HUES6 (cell line): ENCODE results near the gene GCSAM.

ENCODE experiments used
- H3K27ac ChIP-seq: 2 replicates; pipeline ENCODE4 v1.7.0; 2013; ENCODE audit warnings: low read depth, mild to moderate bottlenecking, low read length, inconsistent platforms
- H3K27me3 ChIP-seq: 2 replicates; pipeline ENCODE4 v1.6.1; 2013; ENCODE audit warnings: low read length; ENCODE audit not compliant: control insufficient read depth, insufficient read depth
- H3K36me3 ChIP-seq: 2 replicates; pipeline ENCODE4 v1.6.1; 2013; ENCODE audit warnings: low read length; ENCODE audit not compliant: control insufficient read depth, insufficient read depth
- H3K4me1 ChIP-seq: 2 replicates; pipeline ENCODE4 v1.6.1; 2013; ENCODE audit warnings: low read length; ENCODE audit not compliant: control insufficient read depth, insufficient read depth
- H3K4me3 ChIP-seq: 2 replicates; pipeline ENCODE4 v1.5.1; 2013; ENCODE audit warnings: low read depth, low read length
- H3K9ac ChIP-seq: one replicate; pipeline ENCODE4 v1.6.1; 2013; ENCODE audit warnings: mild to moderate bottlenecking, low read length
- H3K9me3 ChIP-seq: 2 replicates; pipeline ENCODE4 v1.6.1; 2013; ENCODE audit warnings: low read depth, low read length; ENCODE audit not compliant: control insufficient read depth, insufficient read depth

The GCSAM gene

GRCh38 chr3:112129925-112130637, 3.0 kb downstream of the GCSAM start:
- peaks cover 50% of the 10 kb centered on the region for H3K4me1 ChIP-seq
- H3K27ac ChIP-seq = peak overlapping the region; percentile 77
- H3K27me3 ChIP-seq = no peaks in the 10 kb centered on the region
- no peak overlapping the region for H3K4me3 ChIP-seq
- peaks cover 2% of the 10 kb centered on the region; the same call in 1 of the 2 replicates for H3K36me3 ChIP-seq
- H3K9me3 ChIP-seq = no peaks in the 10 kb centered on the region
- H3K9ac ChIP-seq = no peak overlapping the region

- Histone ChIP-seq H3K27me3 (no peaks in the 10 kb centered on the region), H3K9ac (no peak overlapping the region), H3K4me1 (peaks cover 54% of the 10 kb centered on the region), H3K27ac (peak overlapping the region; percentile 77), H3K4me3 (no peak overlapping the region), H3K36me3 (peaks cover 2% of the 10 kb centered on the region; the same call in 1 of the 2 replicates), H3K9me3 (no peaks in the 10 kb centered on the region)
These were observed 4.0 kb downstream of the GCSAM start for GRCh38 chr3:112128843-112129727.

- H3K9ac ChIP-seq = no peak overlapping the region
- peak overlapping the region; percentile 79; the same call in 1 of the 2 replicates for H3K27ac ChIP-seq
- H3K9me3 ChIP-seq = no peaks in the 10 kb centered on the region
- H3K4me3 ChIP-seq = no peak overlapping the region
- peaks cover 54% of the 10 kb centered on the region for H3K4me1 ChIP-seq
- peaks cover 2% of the 10 kb centered on the region; the same call in 1 of the 2 replicates for H3K36me3 ChIP-seq
- H3K27me3 ChIP-seq = no peaks in the 10 kb centered on the region
These were observed 5.2 kb downstream of the GCSAM start for GRCh38 chr3:112127522-112128494.

GRCh38 chr3:112126511-112126911, 6.5 kb downstream of the GCSAM start:
- Histone ChIP-seq H3K9me3 (no peaks in the 10 kb centered on the region), H3K4me3 (no peak overlapping the region), H3K27ac (peak overlapping the region; percentile 79), H3K4me1 (peaks cover 54% of the 10 kb centered on the region), H3K27me3 (no peaks in the 10 kb centered on the region), H3K36me3 (peaks cover 2% of the 10 kb centered on the region; the same call in 1 of the 2 replicates), H3K9ac (peak overlapping the region; percentile 19)

GRCh38 chr3:112124907-112125607, 8.0 kb downstream of the GCSAM start:
- H3K36me3 ChIP-seq = no peaks in the 10 kb centered on the region
- no peak overlapping the region for H3K4me3 ChIP-seq
- no peaks in the 10 kb centered on the region for H3K9me3 ChIP-seq
- peaks cover 52% of the 10 kb centered on the region for H3K4me1 ChIP-seq
- no peak overlapping the region for H3K9ac ChIP-seq
- H3K27ac ChIP-seq = peak overlapping the region; percentile 28; the same call in 1 of the 2 replicates
- H3K27me3 ChIP-seq = no peaks in the 10 kb centered on the region

GRCh38 chr3:112123548-112123947, 9.5 kb downstream of the GCSAM start:
- H3K27ac ChIP-seq = no peak overlapping the region
- H3K9ac ChIP-seq = no peak overlapping the region
- H3K9me3 ChIP-seq = no peaks in the 10 kb centered on the region
- no peak overlapping the region for H3K4me3 ChIP-seq
- peaks cover 43% of the 10 kb centered on the region for H3K4me1 ChIP-seq
- no peaks in the 10 kb centered on the region for H3K36me3 ChIP-seq
- H3K27me3 ChIP-seq = no peaks in the 10 kb centered on the region

GRCh38 chr3:112122870-112123269, 10.2 kb downstream of the GCSAM start:
- no peak overlapping the region for H3K4me3 ChIP-seq
- H3K27me3 ChIP-seq = no peaks in the 10 kb centered on the region
- peaks cover 38% of the 10 kb centered on the region for H3K4me1 ChIP-seq
- no peak overlapping the region for H3K9ac ChIP-seq
- no peaks in the 10 kb centered on the region for H3K36me3 ChIP-seq
- no peaks in the 10 kb centered on the region for H3K9me3 ChIP-seq
- no peak overlapping the region for H3K27ac ChIP-seq

- no peak overlapping the region for H3K4me3 ChIP-seq
- no peaks in the 10 kb centered on the region for H3K9me3 ChIP-seq
- no peaks in the 10 kb centered on the region for H3K27me3 ChIP-seq
- H3K27ac ChIP-seq = no peak overlapping the region
- peaks cover 3% of the 10 kb centered on the region; the same call in 1 of the 2 replicates for H3K36me3 ChIP-seq
- H3K9ac ChIP-seq = no peak overlapping the region
- peaks cover 28% of the 10 kb centered on the region for H3K4me1 ChIP-seq
These were observed 11.2 kb downstream of the GCSAM start for GRCh38 chr3:112121577-112122547.

GRCh38 chr3:112119962-112120836, 12.8 kb downstream of the GCSAM start:
- Histone ChIP-seq H3K27me3 (no peaks in the 10 kb centered on the region), H3K36me3 (peaks cover 6% of the 10 kb centered on the region; the same call in 1 of the 2 replicates), H3K9me3 (no peaks in the 10 kb centered on the region), H3K4me1 (peaks cover 11% of the 10 kb centered on the region), H3K27ac (no peak overlapping the region), H3K9ac (no peak overlapping the region), H3K4me3 (no peak overlapping the region)
